ENCODE data around the gene GFOD2.
A peak's percentile ranks its signal among the peaks of the same experiment; 100 is the strongest.
"Not testable (repeated sequence)": the region's sequence is repeated elsewhere in the genome, so short reads cannot be mapped to it uniquely, and the experiment has no call there.

GFOD2 gene

GRCh38 chr16:67719048-67719777, at the start of gene GFOD2:
Gene GFOD2, minus strand, starts transcription at chr16:67719316. Its CDS starts 33,601 bp downstream, at chr16:67685715.
- DNase-seq = peak; percentile 97

GRCh38 chr16:67767953-67768352, 48.8 kb upstream of the GFOD2 start:
- no peak for DNase-seq

- DNase-seq = no peak
These were observed 47.2 kb upstream of the GFOD2 start for GRCh38 chr16:67766291-67766690.

DNA sequence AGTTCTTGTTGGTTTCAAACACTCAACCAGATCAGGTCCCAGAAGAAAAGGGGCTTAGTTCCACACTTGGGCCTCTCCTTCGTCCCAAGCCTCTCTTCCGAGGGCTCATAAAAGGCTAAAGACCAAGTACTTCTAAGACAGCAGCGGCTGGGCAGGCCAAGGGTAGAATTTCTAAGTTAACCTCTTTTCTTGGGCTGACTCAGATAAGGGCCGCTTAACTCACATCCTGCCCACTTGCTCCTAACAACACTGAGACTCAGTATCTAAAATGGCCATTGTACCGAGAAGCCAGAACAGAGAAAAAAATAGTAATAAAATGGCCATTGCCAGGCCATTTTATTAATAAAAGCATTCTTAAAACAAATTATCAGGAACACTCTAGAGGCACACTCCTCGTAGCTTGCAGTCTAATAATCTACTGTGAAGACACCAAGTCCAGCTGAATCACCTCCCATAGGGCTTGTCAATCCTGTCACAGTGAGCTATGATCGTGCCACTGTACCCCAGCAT, 45.1 kb upstream of the GFOD2 start:
- no peak for DNase-seq

DNA sequence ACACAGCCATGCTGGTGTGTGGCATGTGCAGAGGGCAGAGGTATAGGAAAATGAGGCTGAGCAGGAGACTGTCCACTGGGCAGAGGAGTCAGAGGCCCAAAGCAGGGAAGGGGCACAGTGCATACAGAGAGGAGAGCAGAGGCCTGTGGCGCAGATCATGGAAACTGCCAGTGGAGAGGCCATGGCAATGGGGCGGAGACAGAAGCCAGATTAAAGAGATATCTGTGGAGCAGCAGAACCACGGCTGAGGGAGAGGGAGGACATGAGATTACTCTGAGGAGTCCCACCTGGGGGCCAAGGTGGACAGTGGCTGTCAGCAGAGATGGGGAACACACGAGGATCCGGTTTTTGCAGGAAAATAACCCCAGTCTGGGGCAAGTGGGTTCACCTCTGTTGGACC, 44.0 kb upstream of the GFOD2 start:
- DNase-seq = no peak

- no peak for DNase-seq
These were observed 43.3 kb upstream of the GFOD2 start for GRCh38 chr16:67762385-67762784.

DNA sequence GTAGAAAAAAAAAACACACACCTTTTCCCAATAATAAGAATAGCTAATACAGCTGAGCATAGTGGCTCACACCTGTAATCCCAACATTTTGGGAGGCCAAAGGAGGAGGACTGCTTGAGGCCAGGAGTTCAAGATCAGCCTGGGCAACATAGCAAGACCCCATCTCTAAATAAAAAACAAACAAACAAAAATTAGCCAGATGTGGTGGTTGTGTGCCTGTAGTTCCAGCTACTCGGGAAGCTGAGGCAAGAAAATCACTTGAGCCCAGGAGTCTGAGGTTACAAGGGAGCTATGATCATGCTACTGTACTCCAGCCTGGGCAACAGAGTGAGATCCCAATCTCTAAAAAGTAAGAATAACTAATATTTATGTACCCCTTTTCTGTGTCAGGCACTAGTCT, 42.8 kb upstream of the GFOD2 start:
- no peak for DNase-seq

DNA sequence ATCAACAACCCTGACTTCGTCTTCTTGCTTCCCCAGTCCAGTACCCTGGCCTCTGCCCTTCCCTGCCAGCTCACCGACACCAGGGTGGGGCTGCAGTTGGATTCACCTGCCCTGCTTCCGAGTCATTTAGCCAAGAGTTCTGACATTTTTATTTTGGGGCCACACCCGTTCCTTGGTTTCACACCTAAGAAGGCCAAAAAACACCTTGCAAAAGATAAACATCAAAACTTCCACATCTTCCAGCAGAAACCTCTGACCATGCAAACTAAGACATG, 41.8 kb upstream of the GFOD2 start:
- no peak for DNase-seq

- DNase-seq = no peak
These were observed 41.3 kb upstream of the GFOD2 start for GRCh38 chr16:67760206-67760955.

DNA sequence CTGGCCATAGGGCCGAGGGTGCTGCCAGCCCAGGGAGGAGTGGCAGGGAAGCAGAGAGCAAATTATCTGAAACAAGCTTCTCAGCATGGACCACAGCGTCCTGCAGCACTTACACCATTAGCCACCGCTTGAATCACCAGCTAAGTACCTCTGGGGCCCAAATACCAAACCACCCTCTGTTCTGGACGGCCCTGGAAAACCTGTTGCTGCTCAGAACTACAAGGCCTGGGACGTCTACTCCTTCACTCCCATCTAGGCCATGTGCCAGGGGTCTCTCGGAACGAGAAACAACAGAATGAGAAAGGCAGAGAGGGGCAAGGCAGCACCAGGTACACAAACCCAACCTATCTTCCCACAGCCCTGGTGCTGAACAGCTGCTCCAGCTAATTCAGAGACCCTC, 39.9 kb upstream of the GFOD2 start:
- DNase-seq = no peak

- no peak for DNase-seq
These were observed 38.9 kb upstream of the GFOD2 start for GRCh38 chr16:67758006-67758405.

DNA sequence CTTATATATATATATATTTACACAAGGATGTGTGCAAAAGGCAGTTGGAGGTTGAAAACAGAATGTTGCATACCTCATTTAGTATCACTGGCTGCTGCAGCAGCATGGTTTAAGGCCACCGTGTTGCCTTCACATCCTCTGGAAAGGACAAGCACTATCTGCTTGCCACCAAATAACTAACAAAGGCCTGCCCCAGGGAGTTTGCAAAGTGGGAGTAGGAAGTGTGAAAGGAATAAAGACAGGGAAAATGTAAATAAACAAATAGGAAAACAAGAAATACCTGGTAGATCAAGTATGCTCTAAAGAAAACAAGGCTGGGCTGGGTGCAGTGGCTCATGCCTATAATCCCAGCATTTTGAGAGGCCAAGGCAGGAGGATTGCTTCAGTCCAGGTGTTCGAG, 33.5 kb upstream of the GFOD2 start:
- DNase-seq = no peak

- not testable (repeated sequence) for DNase-seq
These were observed 32.2 kb upstream of the GFOD2 start for GRCh38 chr16:67751331-67751730.

DNA sequence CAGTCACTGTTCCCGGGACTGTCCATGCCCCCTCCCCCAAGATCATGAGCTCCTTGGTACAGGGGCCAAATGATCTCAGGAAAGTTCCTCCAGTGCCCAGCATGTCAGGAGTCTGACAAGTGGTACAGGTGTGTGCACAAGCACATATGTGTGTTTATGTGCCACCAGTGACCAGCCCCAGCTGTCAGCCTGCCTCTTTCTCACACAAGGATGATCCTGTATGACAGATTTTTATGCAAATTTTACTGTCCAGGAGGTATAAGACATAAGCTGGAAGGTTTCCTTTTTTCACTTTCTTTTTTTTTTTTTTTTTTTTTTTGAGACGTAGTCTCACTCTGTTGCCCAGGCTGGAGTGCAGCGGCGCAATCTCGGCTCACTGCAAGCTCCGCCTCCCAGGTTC, 31.4 kb upstream of the GFOD2 start:
- DNase-seq = no peak

GRCh38 chr16:67749436-67750078, 30.4 kb upstream of the GFOD2 start:
- DNase-seq = no peak

GRCh38 chr16:67748834-67749233, 29.7 kb upstream of the GFOD2 start:
- DNase-seq = no peak

DNA sequence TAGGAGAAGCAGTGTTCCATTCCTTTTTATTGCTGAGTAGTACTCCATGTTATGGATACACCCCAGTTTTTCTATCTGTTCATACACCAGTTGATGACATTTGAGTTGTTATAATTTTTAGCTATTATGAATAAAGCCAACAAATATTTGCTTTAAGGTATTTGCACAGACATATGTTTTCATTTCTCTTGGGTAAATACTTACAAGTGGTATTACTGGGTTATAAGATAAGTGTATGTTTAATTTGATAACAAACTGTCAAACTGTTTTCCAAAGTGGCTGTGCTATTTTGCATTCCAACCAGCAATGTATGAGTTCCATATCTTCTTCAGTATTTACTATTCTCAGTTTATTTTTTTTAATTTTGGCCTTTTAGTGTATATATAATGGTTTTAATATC, 27.7 kb upstream of the GFOD2 start:
- no peak for DNase-seq

DNA sequence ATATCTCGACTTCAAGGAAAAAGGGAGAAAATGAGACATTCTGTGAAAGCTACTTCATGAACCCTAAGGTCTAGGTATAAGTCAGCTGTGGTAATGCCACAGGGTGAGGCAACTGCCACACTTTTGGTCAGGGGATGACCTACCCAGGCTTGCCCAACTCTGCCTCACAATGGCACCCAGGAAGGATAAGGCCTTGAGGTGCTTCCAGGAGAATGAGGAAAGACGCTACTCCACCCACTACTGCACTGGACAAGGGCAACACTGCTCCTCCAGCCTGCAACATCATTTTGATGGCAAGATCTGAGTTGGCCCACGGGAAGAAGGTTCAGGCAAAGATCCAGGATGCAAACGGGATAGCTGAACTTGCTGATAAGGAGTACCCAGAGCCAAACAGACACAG, 22.0 kb upstream of the GFOD2 start:
- DNase-seq = no peak

GRCh38 chr16:67740391-67740790, 21.3 kb upstream of the GFOD2 start:
- DNase-seq = no peak

- no peak for DNase-seq
These were observed 17.7 kb upstream of the GFOD2 start for GRCh38 chr16:67736858-67737257.

DNA sequence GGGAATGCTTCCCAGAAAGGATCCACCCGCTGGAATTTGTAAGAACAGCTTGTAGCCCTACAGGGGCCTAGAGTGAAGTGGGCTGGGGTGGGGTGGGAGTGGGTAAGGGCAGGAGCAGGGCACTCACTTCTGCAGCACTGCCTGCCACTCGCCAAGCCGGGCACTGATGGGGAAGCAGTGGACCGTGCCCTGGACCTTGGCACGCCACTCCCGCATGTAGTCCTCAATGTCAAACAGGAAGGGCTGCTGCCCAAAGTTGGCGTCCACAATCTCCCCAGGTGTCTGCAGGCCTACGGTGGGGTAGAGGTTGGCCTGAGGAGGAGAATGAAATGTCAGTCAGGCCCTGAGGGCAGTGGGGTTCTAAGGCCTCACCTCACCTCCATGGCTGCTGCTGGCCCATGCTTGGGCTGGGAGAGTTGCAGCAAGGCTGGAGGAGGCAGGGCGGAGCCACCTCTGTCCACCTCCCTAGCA, 15.7 kb upstream of the GFOD2 start:
- DNase-seq = no peak

DNA sequence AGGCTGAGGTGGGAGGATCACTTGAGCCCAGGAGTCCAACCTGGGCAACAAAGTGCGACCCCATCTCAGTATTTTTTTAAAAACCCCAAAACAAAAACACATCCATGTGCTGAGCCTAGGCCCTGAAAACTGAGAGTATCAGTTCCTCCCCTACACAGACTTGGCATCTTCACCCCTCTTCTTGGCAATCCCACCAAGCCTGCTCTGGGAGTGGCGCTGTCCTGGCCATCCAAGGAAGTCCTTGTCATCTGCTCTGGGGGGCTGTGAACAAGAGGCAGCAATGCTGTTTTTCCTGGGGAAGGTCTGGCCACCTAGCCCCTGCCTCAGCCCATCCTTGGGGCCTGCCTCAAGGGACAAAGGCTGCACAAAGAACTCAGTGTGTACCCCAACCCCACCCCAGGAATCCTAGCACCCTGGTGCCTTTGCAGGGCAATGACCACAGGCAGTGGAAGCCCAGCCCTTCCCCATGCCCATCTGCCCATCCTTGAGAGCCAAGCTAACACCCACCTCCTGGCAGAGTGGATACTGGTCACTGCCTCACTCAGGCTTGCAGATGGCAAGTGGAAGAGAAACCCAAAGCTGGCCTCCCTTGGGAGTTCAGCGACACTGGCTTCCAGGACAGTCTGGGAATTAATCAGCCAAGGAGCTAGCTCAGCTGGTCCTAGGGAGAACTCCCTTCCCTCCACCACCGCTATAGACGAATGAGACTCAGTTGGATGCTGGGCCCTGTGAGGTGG, 14.8 kb upstream of the GFOD2 start:
- DNase-seq = no peak

GRCh38 chr16:67731753-67732095, 12.6 kb upstream of the GFOD2 start:
- DNase-seq = no peak
